ENCODE data around the gene HKDC1. TPM values are rescaled to one million over a fixed set of nuclear protein-coding genes. Genes with fewer than 3 reads are reported as not detected.
"Not testable (repeated sequence)": the region's sequence is repeated elsewhere in the genome, so short reads cannot be mapped to it uniquely, and the experiment has no call there.

Gene HKDC1, protein sequence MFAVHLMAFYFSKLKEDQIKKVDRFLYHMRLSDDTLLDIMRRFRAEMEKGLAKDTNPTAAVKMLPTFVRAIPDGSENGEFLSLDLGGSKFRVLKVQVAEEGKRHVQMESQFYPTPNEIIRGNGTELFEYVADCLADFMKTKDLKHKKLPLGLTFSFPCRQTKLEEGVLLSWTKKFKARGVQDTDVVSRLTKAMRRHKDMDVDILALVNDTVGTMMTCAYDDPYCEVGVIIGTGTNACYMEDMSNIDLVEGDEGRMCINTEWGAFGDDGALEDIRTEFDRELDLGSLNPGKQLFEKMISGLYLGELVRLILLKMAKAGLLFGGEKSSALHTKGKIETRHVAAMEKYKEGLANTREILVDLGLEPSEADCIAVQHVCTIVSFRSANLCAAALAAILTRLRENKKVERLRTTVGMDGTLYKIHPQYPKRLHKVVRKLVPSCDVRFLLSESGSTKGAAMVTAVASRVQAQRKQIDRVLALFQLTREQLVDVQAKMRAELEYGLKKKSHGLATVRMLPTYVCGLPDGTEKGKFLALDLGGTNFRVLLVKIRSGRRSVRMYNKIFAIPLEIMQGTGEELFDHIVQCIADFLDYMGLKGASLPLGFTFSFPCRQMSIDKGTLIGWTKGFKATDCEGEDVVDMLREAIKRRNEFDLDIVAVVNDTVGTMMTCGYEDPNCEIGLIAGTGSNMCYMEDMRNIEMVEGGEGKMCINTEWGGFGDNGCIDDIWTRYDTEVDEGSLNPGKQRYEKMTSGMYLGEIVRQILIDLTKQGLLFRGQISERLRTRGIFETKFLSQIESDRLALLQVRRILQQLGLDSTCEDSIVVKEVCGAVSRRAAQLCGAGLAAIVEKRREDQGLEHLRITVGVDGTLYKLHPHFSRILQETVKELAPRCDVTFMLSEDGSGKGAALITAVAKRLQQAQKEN
- 1 to 10 TPM in 3 of 8 experiments, under 1 TPM in 3, not detected in 2; 0.04 to 4.6 (median 0.78) TPM for total RNA-seq

DNA sequence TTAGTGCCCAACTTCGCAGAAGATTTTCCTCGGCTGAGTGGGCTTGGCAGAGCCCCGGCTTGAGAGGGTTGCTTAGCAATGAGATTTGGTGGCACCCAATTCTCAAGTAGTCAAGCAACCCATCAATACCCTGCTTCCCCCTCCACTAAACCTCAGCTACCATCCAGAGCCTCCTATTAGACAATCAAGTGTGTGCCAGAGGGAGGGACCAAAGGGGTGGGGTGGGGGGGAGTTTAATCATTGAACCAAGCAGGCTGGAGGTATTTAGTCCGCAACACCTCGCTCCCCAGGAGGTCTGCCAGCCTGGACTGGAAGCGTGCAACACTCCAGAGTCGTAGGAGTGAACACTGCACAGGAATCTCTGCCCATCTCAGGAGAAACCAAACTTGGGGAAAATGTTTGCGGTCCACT is at the start of gene HKDC1:
HKDC1 (plus strand) TSS at position 292 of the 411 bp plus-strand sequence; CDS start at position 396, 104 bp downstream.
- H3K4me1 ChIP-seq (replicated peaks in 1 of 2), result peaks cover 8 to 9% of the 10 kb centered on the region in 2 donors
- no peak within 1 kb of the TSS for H3K4me3 ChIP-seq
- no peak within 1 kb of the TSS for H3K27ac ChIP-seq
- in situ Hi-C loops (cut with MboI; ENCODE audit: low pct_unique_long_range_greater_than_20kb in 2 of 9, low sequenced_read_pairs in 9 of 9, unreplicated experiment in 9 of 9), result loop anchor here in 2 of 9 experiments (10.0 to 25.0 kb wide), 2 partner anchors 175 to 417 kb away; partner anchors contain the start of gene FAM241B (in 1 of the 2)
- 27 to 83% (median 67%) methylated on average over 1 to 4 of the region's 8 CpGs; no CpG with 5 or more reads in 4 of the 10 experiments for WGBS, 10 experiments
- ATAC-seq (replicated peaks in 6 of 8), result no peak

- 54 to 100% (median 82%) methylated on average over 2 to 3 of the region's 3 CpGs for WGBS, 10 experiments
- in situ Hi-C loops (cut with MboI; ENCODE audit: low pct_unique_long_range_greater_than_20kb in 2 of 9, low sequenced_read_pairs in 9 of 9, unreplicated experiment in 9 of 9), result no loop called here
- H3K4me3 ChIP-seq, result no peak overlapping the region
- peak in 3 of 8 experiments; percentile 89 to 90 (median 90) for ATAC-seq (replicated peaks in 6 of 8)
- no peaks in the 10 kb centered on the region for H3K4me1 ChIP-seq (replicated peaks in 1 of 2)
- no peak overlapping the region for H3K27ac ChIP-seq
Observed at GRCh38 chr10:69172241-69172982, 47.7 kb upstream of the HKDC1 start.

GRCh38 chr10:69175326-69175725 is 44.8 kb upstream of the HKDC1 start:
- H3K4me1 ChIP-seq (replicated peaks in 1 of 2); H3K4me3 ChIP-seq; in situ Hi-C loops (cut with MboI; ENCODE audit: low pct_unique_long_range_greater_than_20kb in 2 of 9, low sequenced_read_pairs in 9 of 9, unreplicated experiment in 9 of 9); ATAC-seq (replicated peaks in 6 of 8); H3K27ac ChIP-seq: not testable (repeated sequence)
- 50 to 100% (median 80%) methylated on average over 1 to 2 of the region's 4 CpGs; no CpG with 5 or more reads in 5 of the 10 experiments for WGBS, 10 experiments

GRCh38 chr10:69176823-69177222 is 43.3 kb upstream of the HKDC1 start:
- in situ Hi-C loops (cut with MboI; ENCODE audit: low pct_unique_long_range_greater_than_20kb in 2 of 9, low sequenced_read_pairs in 9 of 9, unreplicated experiment in 9 of 9), result no loop called here
- H3K27ac ChIP-seq, result no peak overlapping the region
- H3K4me3 ChIP-seq, result no peak overlapping the region
- peaks cover 5 to 7% of the 10 kb centered on the region in 2 donors for H3K4me1 ChIP-seq (replicated peaks in 1 of 2)
- WGBS, 10 experiments, result 0 to 100% (median 92%) methylated on average over 1 to 2 of the region's 2 CpGs; no CpG with 5 or more reads in 3 of the 10 experiments
- ATAC-seq (replicated peaks in 6 of 8), result no peak

DNA sequence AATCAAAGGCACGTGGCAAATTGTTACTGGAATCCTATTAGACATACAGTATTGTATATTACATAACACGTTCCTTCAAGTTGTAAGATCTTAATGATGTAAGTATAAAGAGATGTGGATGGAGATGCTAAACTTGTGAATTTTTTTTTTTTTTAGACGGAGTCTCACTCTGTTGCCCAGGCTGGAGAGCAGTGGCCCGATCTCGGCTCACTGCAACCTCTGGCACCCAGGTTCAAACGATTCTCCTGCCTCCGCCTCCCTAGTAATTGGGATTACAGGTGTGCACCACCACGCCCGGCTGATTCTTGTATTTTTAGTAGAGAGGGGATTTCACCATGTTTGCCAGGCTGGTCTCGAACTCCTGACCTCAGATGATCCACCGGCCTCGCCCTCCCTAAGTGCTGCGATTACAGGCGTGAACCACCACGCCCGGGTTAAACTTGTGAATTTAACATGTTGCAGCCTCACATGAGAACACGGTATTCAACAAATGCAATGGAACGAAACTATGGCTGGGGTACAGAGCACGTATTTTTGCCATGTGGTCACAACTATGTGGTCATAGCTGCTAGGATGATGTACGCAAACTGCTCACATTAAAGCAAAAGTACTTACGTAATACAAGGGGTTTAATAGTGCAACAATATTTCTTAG is 40.9 kb upstream of the HKDC1 start:
- Histone ChIP-seq H3K27ac (peak overlapping the region; percentile 98), H3K4me3 (peak overlapping the region; percentile 46 to 98 (median 80)), H3K4me1 (replicated peaks in 1 of 2) (peaks cover 5 to 7% of the 10 kb centered on the region in 2 donors)
- 3 to 90% (median 32%) methylated on average over 2 to 18 of the region's 21 CpGs for whole genome bisulfite sequencing, 10 experiments
- in situ Hi-C loops (cut with MboI; ENCODE audit: low pct_unique_long_range_greater_than_20kb in 2 of 9, low sequenced_read_pairs in 9 of 9, unreplicated experiment in 9 of 9), result no loop called here
- peak; percentile 2 to 62 (median 27) for ATAC-seq (replicated peaks in 6 of 8)

GRCh38 chr10:69179743-69180524 is 40.2 kb upstream of the HKDC1 start, which contains the start of gene SUPV3L1:
Gene SUPV3L1, plus strand, starts transcription at chr10:69180234. Its CDS starts 58 bp downstream, at chr10:69180292.
- Histone ChIP-seq H3K27ac (peak within 1 kb of the TSS; percentile 98), H3K4me3 (peak within 1 kb of the TSS; percentile 46 to 98 (median 80)), H3K4me1 (replicated peaks in 1 of 2) (peaks cover 5 to 7% of the 10 kb centered on the region in 2 donors)
- WGBS, 10 experiments, result 0 to 5% (median 1%) methylated on average over 3 to 13 of the region's 44 CpGs
- in situ Hi-C loops (cut with MboI; ENCODE audit: low pct_unique_long_range_greater_than_20kb in 2 of 9, low sequenced_read_pairs in 9 of 9, unreplicated experiment in 9 of 9), result no loop called here
- ATAC-seq (replicated peaks in 6 of 8), result peak; percentile 89 to 94 (median 91)

GRCh38 chr10:69180525-69181204 is 39.5 kb upstream of the HKDC1 start:
- Histone ChIP-seq H3K4me3 (peak overlapping the region; percentile 46 to 98 (median 80)), H3K27ac (peak overlapping the region; percentile 98), H3K4me1 (replicated peaks in 1 of 2) (peaks cover 5 to 7% of the 10 kb centered on the region in 2 donors)
- WGBS, 10 experiments, result 0 to 40% (median 5%) methylated on average over 1 to 18 of the region's 29 CpGs
- in situ Hi-C loops (cut with MboI; ENCODE audit: low pct_unique_long_range_greater_than_20kb in 2 of 9, low sequenced_read_pairs in 9 of 9, unreplicated experiment in 9 of 9), result no loop called here
- peak in 5 of 8 experiments; percentile 2 to 79 (median 77) for ATAC-seq (replicated peaks in 6 of 8)

DNA sequence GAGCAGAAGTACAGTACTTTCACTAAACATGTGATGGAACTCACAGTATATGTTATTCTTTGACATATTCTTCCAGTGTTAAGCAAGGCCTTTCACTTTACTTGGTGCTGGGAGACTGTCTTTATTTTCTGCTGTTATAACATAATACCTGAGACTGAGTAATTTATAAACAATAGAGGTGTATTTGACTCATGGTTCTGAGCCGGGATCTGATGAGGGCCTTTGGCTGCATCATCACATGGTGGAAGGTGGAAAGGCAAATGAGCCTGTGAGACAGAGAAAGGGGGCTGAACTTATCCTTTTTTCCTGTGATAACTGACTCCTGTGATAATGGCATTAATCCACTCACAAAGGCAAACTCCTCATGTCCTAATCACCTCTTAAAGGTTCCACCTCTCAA is 38.7 kb upstream of the HKDC1 start:
- Histone ChIP-seq H3K4me1 (replicated peaks in 1 of 2) (peaks cover 5 to 7% of the 10 kb centered on the region in 2 donors), H3K27ac (no peak overlapping the region), H3K4me3 (peak overlapping the region in 4 of 5 donors; percentile 46 to 98 (median 72))
- in situ Hi-C loops (cut with MboI; ENCODE audit: low pct_unique_long_range_greater_than_20kb in 2 of 9, low sequenced_read_pairs in 9 of 9, unreplicated experiment in 9 of 9), result no loop called here
- ATAC-seq (replicated peaks in 6 of 8), result no peak
- 0 to 100% (median 65%) methylated on average over 1 of the region's 1 CpG; no CpG with 5 or more reads in 4 of the 10 experiments for WGBS, 10 experiments

DNA sequence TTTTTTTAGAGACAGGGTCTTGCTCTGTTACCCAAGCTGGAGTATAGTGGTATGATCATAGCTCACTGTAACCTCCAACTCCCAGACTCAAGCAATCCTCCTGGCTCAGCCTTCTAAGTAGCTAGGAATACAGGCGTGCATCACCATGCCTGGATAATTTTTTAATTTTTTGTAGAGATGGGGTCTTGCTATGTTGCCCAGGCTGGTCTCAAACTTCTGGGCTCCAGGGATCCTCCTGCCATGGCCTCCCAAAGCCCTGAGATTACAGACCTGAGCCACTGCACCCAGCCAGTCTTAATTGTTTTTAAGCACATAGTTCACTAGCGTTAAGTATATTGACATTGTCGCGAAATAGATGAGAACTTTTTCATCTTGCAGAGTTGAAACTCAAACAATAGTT is 38.1 kb upstream of the HKDC1 start:
- H3K27ac ChIP-seq, result no peak overlapping the region
- in situ Hi-C loops (cut with MboI; ENCODE audit: low pct_unique_long_range_greater_than_20kb in 2 of 9, low sequenced_read_pairs in 9 of 9, unreplicated experiment in 9 of 9), result no loop called here
- H3K4me1 ChIP-seq (replicated peaks in 1 of 2), result peaks cover 5 to 7% of the 10 kb centered on the region in 2 donors
- H3K4me3 ChIP-seq, result no peak overlapping the region
- 80 to 100% (median 96%) methylated on average over 1 to 4 of the region's 4 CpGs for WGBS, 10 experiments
- ATAC-seq (replicated peaks in 6 of 8), result no peak

- Histone ChIP-seq H3K4me3 (no peak overlapping the region), H3K27ac (no peak overlapping the region), H3K4me1 (replicated peaks in 1 of 2) (peaks cover under 1% of the 10 kb centered on the region in 2 donors)
- WGBS, 10 experiments, result 18 to 100% (median 85%) methylated on average over 1 of the region's 1 CpG; no CpG with 5 or more reads in 1 of the 10 experiments
- ATAC-seq (replicated peaks in 6 of 8), result no peak
- in situ Hi-C loops (cut with MboI; ENCODE audit: low pct_unique_long_range_greater_than_20kb in 2 of 9, low sequenced_read_pairs in 9 of 9, unreplicated experiment in 9 of 9), result no loop called here
Observed at GRCh38 chr10:69186524-69186923, 33.6 kb upstream of the HKDC1 start.

DNA sequence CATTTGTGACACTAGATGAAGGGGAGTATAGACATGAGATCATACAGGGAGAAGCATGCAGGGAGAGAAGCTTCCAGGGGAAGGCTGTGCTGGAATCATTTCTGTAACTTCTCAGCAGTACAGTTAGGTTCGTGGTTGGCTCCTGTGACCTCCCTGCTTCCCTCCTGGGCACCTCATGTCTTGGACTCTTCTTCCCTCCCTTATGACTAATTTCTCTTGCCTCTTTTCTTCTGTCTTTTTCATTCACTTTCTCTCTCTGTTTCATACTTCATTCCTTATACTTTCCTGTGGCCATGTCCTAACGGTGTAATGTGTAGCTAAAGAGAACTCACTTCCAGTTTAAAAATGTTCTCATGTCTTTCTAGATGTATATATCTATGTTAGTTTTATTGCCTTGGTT is 19.1 kb upstream of the HKDC1 start:
- H3K4me3 ChIP-seq, result no peak overlapping the region
- WGBS, 10 experiments, result 53 to 100% (median 100%) methylated on average over 1 to 2 of the region's 2 CpGs; no CpG with 5 or more reads in 2 of the 10 experiments
- no peak overlapping the region for H3K27ac ChIP-seq
- H3K4me1 ChIP-seq (replicated peaks in 1 of 2), result no peaks in the 10 kb centered on the region
- in situ Hi-C loops (cut with MboI; ENCODE audit: low pct_unique_long_range_greater_than_20kb in 2 of 9, low sequenced_read_pairs in 9 of 9, unreplicated experiment in 9 of 9), result loop anchor here in 1 of 9 experiments (25.0 kb wide), 1 partner anchor 436 kb away; the partner anchor contains the start of gene FAM241B
- no peak for ATAC-seq (replicated peaks in 6 of 8)
